OCI-LY1 (cell line): Measurements from ENCODE around the gene NKX3-2.
A peak's percentile ranks its signal among the peaks of the same experiment; 100 is the strongest.

Source experiments
- H2AFZ ChIP-seq: fragments of 200-600 bp; sonication (generic), shearing (Covaris generic); 2 replicates; pipeline ENCODE4 v1.6.0; 2014; ENCODE audit warnings: antibody characterized with exemption, mild to moderate bottlenecking, low read length
- H3F3A ChIP-seq: fragments of 200-600 bp; sonication (generic), shearing (Covaris generic); 2 replicates; pipeline ENCODE4 v1.6.0; 2014; ENCODE audit warnings: mild to moderate bottlenecking, antibody characterized with exemption, low read length, moderate library complexity; ENCODE audit not compliant: insufficient read depth
- H3K27ac ChIP-seq: fragments of 200-600 bp; sonication (generic); 2 replicates; pipeline ENCODE4 v1.5.1; 2014; ENCODE audit warnings: low read length, mixed run types, mild to moderate bottlenecking, low read depth; ENCODE audit not compliant: poor library complexity, severe bottlenecking
- H3K27me3 ChIP-seq: fragments of 200-600 bp; sonication (generic); 2 replicates; pipeline ENCODE4 v1.6.0; 2014; ENCODE audit warnings: antibody characterized with exemption, mild to moderate bottlenecking, low read length, moderate library complexity; ENCODE audit not compliant: insufficient read depth
- H3K36me3 ChIP-seq: fragments of 200-600 bp; sonication (generic); 2 replicates; pipeline ENCODE4 v1.6.1; 2014; ENCODE audit warnings: mild to moderate bottlenecking, antibody characterized with exemption, low read length, moderate library complexity, mixed read lengths; ENCODE audit not compliant: insufficient read depth
- H3K4me1 ChIP-seq: fragments of 200-600 bp; sonication (generic); 2 replicates; pipeline ENCODE4 v1.5.1; 2014; ENCODE audit warnings: mild to moderate bottlenecking, low read length, moderate library complexity; ENCODE audit not compliant: insufficient read depth, severe bottlenecking
- H3K4me2 ChIP-seq: fragments of 200-600 bp; sonication (generic), shearing (Covaris generic); 2 replicates; pipeline ENCODE4 v1.6.1; 2014; ENCODE audit warnings: low read length
- H3K4me3 ChIP-seq: fragments of 200-600 bp; sonication (generic); 2 replicates; pipeline ENCODE4 v1.5.1; 2014; ENCODE audit warnings: low read length, low read depth, mild to moderate bottlenecking, mixed read lengths; ENCODE audit not compliant: poor library complexity, severe bottlenecking
- H3K79me2 ChIP-seq: fragments of 200-600 bp; shearing (Covaris generic); 2 replicates; pipeline ENCODE4 v1.6.1; 2016; ENCODE audit warnings: mixed run types, low read length, mixed read lengths; ENCODE audit not compliant: insufficient read depth
- H3K9ac ChIP-seq: fragments of 200-600 bp; sonication (generic), shearing (Covaris generic); 2 replicates; pipeline ENCODE4 v1.6.1; 2014; ENCODE audit warnings: mild to moderate bottlenecking, low read length, mixed read lengths
- H3K9me2 ChIP-seq: fragments of 200-600 bp; sonication (generic), shearing (Covaris generic); 2 replicates; pipeline ENCODE4 v1.6.1; 2014; ENCODE audit warnings: low read depth, mild to moderate bottlenecking, low read length, mixed read lengths
- H3K9me3 ChIP-seq: fragments of 200-600 bp; shearing (Covaris generic); 2 replicates; pipeline ENCODE4 v1.6.1; 2014; ENCODE audit warnings: low read length, mixed read lengths
- H4K20me1 ChIP-seq: fragments of 200-600 bp; sonication (generic), shearing (Covaris generic); 2 replicates; pipeline ENCODE4 v1.6.0; 2016; ENCODE audit warnings: mild to moderate bottlenecking, low read length; ENCODE audit not compliant: insufficient read depth
- EZH2 ChIP-seq: fragments of 200-600 bp; sonication (generic), shearing (Covaris generic); IDR thresholded peaks from 2 replicates; pipeline ENCODE4 v1.8.0; 2017; ENCODE audit warnings: borderline replicate concordance, mixed run types, mild to moderate bottlenecking, antibody characterized with exemption, low read length, moderate library complexity, mixed read lengths
- TF ChIP-seq, protein P1 (sequence below): fragments of 200-600 bp; sonication (generic), shearing (Covaris generic); IDR thresholded peaks from 2 replicates; pipeline ENCODE4 v1.5.1; 2017; ENCODE audit warnings: mild to moderate bottlenecking, antibody characterized with exemption, low read length, moderate library complexity, mixed read lengths

Gene NKX3-2

DNA sequence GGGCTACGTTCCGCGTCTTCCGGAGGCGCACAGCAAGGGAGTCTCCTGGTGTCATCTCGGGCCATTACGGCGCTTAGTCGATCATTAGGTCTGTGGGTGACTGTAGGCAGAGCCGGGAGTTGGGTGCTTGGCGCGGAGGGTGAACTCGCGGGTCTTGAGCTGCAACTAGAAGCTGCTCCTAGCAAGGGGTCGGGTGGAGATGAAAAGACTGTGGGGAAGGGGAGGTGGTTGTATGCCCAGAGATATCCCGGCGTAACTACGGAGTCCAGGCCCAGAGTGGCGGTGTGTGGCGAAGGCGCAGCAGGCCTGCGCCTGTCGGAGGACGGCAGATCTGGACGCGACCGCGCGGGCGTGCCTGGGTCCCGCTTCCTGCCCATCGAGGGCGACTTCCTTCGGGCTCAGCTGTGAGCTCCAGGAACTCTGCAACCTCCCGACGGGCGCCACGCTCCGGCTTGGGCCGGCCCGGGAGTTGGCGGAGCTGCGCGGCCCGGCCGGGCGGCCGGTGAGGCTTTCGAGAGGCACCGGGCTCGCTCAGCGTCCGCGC, 2.7 kb upstream of the NKX3-2 start:
- Histone ChIP-seq H3K79me2 (no peaks in the 10 kb centered on the region), H3K9me2 (no peaks in the 10 kb centered on the region), H3K9me3 (no peaks in the 10 kb centered on the region), H3K36me3 (no peaks in the 10 kb centered on the region), H3K27ac (no peak overlapping the region), H4K20me1 (no peaks in the 10 kb centered on the region), H3K4me3 (peak overlapping the region; percentile 64), H3K27me3 (no peaks in the 10 kb centered on the region), H3K4me2 (peak overlapping the region; percentile 68), H2AFZ (no peak overlapping the region), H3K9ac (peak overlapping the region; percentile 54), H3F3A (no peaks in the 10 kb centered on the region), H3K4me1 (peaks cover 3% of the 10 kb centered on the region)
- TF ChIP-seq, protein P1, sequence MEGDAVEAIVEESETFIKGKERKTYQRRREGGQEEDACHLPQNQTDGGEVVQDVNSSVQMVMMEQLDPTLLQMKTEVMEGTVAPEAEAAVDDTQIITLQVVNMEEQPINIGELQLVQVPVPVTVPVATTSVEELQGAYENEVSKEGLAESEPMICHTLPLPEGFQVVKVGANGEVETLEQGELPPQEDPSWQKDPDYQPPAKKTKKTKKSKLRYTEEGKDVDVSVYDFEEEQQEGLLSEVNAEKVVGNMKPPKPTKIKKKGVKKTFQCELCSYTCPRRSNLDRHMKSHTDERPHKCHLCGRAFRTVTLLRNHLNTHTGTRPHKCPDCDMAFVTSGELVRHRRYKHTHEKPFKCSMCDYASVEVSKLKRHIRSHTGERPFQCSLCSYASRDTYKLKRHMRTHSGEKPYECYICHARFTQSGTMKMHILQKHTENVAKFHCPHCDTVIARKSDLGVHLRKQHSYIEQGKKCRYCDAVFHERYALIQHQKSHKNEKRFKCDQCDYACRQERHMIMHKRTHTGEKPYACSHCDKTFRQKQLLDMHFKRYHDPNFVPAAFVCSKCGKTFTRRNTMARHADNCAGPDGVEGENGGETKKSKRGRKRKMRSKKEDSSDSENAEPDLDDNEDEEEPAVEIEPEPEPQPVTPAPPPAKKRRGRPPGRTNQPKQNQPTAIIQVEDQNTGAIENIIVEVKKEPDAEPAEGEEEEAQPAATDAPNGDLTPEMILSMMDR = no peak
- no peak for TF ChIP-seq EZH2

DNA sequence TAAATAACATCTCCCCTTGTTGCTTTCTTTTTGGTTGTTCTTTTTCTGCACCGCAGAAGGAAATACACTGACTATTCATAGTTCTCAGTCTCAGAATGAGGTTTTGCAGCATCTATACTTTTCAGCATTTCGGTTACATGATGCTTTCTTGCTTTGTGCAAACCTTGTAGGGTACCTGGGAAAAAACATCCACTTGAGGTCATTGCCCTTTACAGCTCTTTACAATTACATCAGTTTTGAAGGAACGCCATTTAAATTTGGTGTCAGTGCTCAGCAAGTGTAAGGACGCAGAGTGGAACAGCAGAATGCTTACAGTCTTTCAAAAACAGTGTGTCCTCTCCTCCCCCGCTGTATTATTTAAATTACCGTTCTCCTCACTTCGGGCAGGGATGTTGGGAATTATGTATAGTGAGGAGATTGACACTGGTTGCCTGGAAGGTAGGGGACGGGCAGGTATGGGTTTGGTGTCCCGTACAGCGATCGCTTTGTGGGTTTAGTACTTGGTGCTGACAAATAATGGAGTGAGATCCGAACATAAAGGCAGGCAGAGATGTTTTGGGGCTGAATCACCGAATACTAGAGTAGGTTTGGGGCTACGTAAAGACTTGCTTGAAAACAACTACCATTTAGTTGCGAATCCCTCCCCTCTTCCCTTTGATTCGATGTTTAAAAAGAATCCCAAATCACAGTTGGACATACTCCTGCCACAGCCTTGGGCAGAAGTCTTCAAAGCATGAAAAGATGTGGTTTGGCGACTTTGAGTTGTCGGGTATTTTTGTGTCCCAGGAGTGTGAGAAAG, 2.0 kb upstream of the NKX3-2 start:
- Histone ChIP-seq H3K4me1 (peaks cover 3% of the 10 kb centered on the region), H3K36me3 (no peaks in the 10 kb centered on the region), H3K9me2 (no peaks in the 10 kb centered on the region), H3K9me3 (no peaks in the 10 kb centered on the region), H2AFZ (no peak overlapping the region), H3K9ac (peak overlapping the region; percentile 54; the same call in 1 of the 2 replicates), H4K20me1 (no peaks in the 10 kb centered on the region), H3K79me2 (no peaks in the 10 kb centered on the region), H3K27me3 (no peaks in the 10 kb centered on the region), H3K27ac (no peak overlapping the region), H3K4me2 (peak overlapping the region; percentile 68), H3K4me3 (peak overlapping the region; percentile 64), H3F3A (no peaks in the 10 kb centered on the region)
- no peak for TF ChIP-seq EZH2

- H3K9me3 ChIP-seq = no peaks in the 10 kb centered on the region
- no peak overlapping the region for H3K9ac ChIP-seq
- H3K9me2 ChIP-seq = no peaks in the 10 kb centered on the region
- H4K20me1 ChIP-seq = no peaks in the 10 kb centered on the region
- H3K4me2 ChIP-seq = no peak overlapping the region
- H3K4me1 ChIP-seq = peaks cover 3% of the 10 kb centered on the region
- H3K4me3 ChIP-seq = no peak overlapping the region
- H3F3A ChIP-seq = no peaks in the 10 kb centered on the region
- TF ChIP-seq EZH2 = no peak
- TF ChIP-seq, protein P1 = no peak
- H3K27ac ChIP-seq = no peak overlapping the region
- no peaks in the 10 kb centered on the region for H3K36me3 ChIP-seq
- H3K79me2 ChIP-seq = no peaks in the 10 kb centered on the region
- no peaks in the 10 kb centered on the region for H3K27me3 ChIP-seq
- H2AFZ ChIP-seq = no peak overlapping the region
Observed at GRCh38 chr4:13545394-13545808, 1.1 kb upstream of the NKX3-2 start.
